Frontal cortex (tissue), 4 donors: ENCODE data around the gene DIP2B. TPM values are rescaled to one million over a fixed set of nuclear protein-coding genes. Genes with fewer than 3 reads are reported as not detected.

Source experiments
- DNase-seq, 2 donors: peaks; one replicate each; pipeline ENCODE4 v3.0.0; 2012; ENCODE audit warnings: low spot score in 2 of 2
- FAIRE-seq: peaks from 2 replicates; lab custom pipeline; 2012; peaks lifted over from hg19 to GRCh38; lab: Jason Lieb, UNC
- small RNA-seq: library from RNA; depleted of rRNA; stranded (forward); fragments of <200 nt; gene quantifications from one replicate; pipeline ENCODE3, GENCODE V24; 2014
- total RNA-seq: library from RNA; depleted of rRNA; stranded (reverse); fragments of >200 nt; gene quantifications from one replicate; pipeline ENCODE4 v1.2.3, GENCODE V29; 2014
- donor health status: control.
- donor health status: control.
- donor health status: control.

The DIP2B gene
- total RNA-seq, 1 donor from 2014 or later: 48.5 TPM

DNA sequence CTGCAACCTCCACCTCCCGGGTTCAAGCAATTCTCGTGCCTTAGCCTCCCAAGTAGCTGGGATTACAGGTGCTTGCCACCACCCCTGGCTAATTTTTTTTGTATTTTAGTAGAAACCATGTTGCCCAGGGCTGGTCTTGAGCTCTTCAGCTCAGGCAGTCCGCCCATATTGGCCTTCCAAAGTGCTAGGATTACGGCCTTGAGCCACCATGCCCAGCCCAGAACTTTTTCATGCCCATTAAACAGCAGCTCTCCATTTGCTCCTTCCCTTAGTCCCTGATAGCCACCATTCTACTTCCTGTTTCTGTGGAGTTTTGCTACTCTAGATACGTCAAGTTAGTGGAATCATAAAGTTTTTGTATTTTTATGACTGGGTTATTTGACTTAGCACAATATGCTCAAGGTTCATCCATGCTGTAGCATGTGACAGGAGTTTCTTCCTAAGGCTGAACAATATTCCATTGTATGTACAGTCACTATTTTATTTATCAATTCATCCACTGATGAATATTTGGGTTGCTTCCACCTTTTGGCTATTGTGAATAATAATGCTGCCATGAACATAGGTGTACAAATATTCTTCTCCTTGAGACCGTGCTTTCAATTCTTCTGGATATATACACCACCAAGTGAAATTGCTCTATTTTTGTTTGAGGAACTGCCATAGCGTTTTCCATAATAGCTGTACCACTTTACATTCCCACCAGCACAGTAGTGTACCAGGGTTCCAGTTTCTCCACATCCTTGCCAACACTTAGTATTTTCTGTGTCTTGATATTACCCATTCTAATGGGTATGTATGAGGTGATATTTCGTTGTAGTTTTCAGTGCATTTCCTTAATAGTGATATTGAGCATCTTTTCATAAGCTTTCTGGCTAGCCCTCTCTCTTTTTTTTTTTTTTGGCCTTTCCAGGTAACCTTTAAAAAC lies 274.1 kb downstream of the DIP2B start:
- no peak for FAIRE-seq
- no peak for DNase-seq

DNA sequence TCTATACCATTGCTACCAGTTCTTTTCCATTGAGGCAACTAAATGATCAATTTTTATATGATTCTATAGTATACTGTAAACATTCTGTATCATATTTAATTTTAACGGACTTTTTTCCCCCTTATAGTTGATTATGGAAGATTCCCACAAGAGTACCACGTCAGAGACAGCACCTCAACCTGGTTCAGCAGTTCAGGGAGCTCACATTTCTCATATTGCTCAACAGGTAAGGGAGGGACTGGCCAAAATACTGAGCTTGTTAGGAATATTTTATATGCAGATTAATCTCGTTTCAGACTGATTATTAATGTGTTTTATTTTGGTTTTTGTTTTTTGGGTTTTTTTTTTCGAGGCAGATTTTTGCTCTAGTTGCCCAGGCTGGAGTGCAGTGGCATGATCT lies 275.2 kb downstream of the DIP2B start:
- FAIRE-seq (no peak), DNase-seq (no peak)

DNA sequence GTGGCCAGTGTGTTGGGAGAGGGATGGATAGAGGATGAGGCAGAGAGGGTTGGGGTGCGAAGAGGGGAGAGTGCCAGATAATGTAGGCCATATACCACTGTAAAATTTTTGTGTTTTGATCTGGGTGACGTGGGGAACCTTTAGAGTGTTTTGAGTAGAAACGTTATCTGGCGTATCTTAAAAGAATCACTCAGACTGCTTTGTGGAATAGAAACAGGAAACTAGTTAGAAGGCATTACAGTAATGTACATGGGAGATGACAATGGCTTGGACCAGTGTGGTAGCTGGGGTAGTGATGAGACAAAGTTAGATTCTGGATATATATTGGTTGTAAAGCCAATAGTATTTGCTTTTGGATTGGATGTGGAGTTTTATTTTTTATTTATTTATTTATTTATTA lies 279.7 kb downstream of the DIP2B start:
- DNase-seq: no peak
- no peak for FAIRE-seq

DNA sequence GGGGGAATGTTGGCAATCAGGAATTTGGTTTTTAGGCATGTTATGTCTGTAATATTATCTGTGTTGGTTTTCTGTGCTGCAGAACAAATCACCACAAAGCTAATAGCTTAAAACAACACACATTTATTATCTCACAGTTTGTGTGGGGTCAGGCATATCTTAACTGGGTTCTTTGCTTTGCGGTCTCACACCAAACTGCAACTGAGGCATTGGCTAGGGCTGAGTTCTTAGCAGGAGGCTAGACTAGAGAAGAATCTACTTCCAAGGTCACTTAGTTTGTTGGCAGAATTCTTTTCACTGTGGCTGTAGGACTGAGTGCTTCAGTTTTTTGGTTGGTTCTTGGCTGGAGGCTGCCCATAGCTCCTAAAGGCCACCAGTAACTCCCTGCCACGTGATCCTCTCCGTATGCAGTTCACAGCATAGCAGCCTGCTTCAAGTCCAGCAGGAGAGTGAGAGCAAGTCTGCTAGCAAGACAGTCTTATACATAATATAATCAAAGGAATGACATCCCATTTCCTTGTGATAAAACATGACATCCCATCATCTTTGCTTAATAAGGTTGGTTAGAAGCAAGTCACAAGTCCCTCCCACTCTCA lies 280.7 kb downstream of the DIP2B start:
- DNase-seq: no peak
- FAIRE-seq: no peak

DNA sequence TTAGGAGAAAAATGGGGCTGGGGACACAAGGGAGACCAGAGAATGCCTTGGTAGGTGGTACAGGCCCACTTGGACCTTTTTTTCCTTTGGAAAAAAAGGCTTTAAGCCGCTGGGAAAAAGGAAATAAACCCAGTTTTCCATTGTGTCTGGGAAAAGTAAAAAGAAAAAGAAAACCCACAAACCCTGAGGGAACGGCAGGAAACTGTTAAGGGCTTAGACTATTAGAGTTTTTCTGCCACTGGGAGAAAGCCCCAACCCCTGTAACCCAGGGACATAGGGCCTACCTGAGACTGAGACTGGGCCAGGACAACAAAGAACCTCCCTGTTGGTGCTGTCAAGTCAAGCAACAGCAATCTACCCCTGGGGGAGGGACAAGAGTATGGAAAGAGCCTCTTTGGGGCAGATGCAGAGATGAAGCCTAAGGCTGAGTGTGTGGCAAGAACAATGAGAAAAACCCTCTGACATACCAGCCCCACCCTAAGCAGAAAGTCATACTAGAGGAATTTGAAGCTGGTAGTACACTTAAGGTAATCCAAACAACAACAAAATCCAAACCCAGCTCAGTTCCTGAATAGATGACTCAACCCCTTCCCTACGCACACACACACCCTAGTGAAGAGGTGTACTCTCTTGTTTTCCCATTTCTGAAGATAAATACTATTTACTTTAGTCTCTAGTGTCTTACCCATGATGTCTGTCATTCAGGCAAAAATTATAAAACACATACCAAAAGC lies 281.9 kb downstream of the DIP2B start:
- DNase-seq: no peak
- FAIRE-seq: no peak

DNA sequence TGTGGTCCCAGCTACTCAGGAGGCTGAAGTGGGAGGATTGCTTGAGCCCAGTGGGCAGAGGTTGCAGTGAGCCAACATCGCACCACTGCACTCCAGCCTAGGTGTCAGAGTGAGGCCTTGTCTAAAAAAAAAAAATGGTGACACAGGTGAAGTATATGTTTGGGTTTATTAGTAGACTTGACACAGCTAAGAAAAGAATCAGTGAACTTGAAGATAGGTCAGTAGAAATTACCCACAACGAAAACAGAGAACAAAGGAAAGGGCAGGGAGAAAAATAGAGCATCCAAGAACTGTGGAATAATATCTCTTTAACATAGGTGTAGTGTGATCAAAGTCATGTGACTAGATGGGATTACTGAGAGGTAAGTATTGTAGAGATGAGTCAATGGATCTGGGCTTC lies 282.8 kb downstream of the DIP2B start:
- FAIRE-seq: no peak
- no peak for DNase-seq

DNA sequence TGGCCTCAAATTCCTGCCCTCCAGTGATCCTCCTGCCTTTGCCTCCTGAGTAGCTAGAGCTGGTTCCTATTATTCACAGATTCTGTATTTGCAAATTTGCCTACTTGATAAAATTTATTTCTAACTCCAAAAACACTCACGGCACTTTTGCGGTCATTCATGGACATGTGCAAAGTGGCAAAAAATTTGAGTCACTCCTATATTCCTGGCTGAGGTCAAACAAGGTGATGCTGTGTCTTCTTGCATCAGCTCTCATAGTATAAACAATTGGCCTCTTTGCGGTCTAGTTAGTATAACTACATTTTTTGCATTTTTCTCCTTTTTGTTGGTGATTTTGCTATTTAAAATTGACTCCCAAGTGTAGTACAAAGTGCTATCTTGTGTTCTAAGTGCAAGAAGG lies 283.8 kb downstream of the DIP2B start:
- no peak for DNase-seq
- FAIRE-seq: no peak

DNA sequence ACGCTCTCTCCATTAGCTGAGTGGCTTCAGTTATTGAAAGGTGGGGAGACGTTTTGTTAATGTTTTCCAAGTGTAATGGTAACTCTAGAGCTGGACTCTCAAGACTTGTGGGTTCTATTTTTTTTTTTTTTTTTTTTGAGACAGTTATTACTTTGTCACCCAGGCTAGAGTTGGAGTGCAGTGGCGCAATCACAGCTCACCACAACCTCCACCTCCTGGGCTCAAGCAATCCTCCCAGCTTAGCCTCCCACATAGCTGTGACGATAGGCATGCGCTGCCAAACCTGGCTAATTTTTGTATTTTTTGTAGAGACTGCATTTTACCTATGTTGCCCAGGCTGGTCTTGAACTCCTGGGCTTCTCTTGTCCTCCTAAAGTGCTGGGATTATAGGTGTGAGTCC lies 285.3 kb downstream of the DIP2B start:
- FAIRE-seq: no peak

More for the DNA sequence above, 285.3 kb downstream of the DIP2B start:
- no peak for DNase-seq

Small RNA genes lying within 50 kb of the gene (small RNA-seq; reads per million reads assigned to genes)
- not detected for gene RF00019
- gene RNU6-238P: not detected
- gene RNU6-769P: not detected

Other genes starting within 250 kb of the DIP2B start
- 12.6 TPM for gene LIMA1, start 221.5 kb upstream of the DIP2B start, total RNA-seq
- gene FAM186A, start 108.4 kb upstream of the DIP2B start, total RNA-seq: not detected
- 68.5 TPM for gene LARP4, start 104.1 kb upstream of the DIP2B start, total RNA-seq